ENCODE data around the gene GSN.

GSN gene

GRCh38 chr9:121295662-121296191 is 27.8 kb downstream of the GSN start:
- no peaks in the 10 kb centered on the region for H3K9me3 ChIP-seq (ENCODE audit: control insufficient read depth, low read length)
- H3K27ac ChIP-seq (ENCODE audit: insufficient read depth, low read depth, low read length, poor library complexity, severe bottlenecking) = no peak overlapping the region
- H3K27me3 ChIP-seq (ENCODE audit: control insufficient read depth, insufficient read depth, low read length, poor library complexity, severe bottlenecking) = peaks cover 9% of the 10 kb centered on the region
- no peak overlapping the region for H3K4me3 ChIP-seq (ENCODE audit: insufficient read depth, low read depth, low read length)
- WGBS, 2 experiments = 92 to 93% methylated on average over 5 of the region's 5 CpGs
- H3K4me1 ChIP-seq (ENCODE audit: control insufficient read depth, insufficient read depth, low read length) = peaks cover 20% of the 10 kb centered on the region
- H3K36me3 ChIP-seq (ENCODE audit: control insufficient read depth, insufficient read depth, low read length) = no peaks in the 10 kb centered on the region

DNA sequence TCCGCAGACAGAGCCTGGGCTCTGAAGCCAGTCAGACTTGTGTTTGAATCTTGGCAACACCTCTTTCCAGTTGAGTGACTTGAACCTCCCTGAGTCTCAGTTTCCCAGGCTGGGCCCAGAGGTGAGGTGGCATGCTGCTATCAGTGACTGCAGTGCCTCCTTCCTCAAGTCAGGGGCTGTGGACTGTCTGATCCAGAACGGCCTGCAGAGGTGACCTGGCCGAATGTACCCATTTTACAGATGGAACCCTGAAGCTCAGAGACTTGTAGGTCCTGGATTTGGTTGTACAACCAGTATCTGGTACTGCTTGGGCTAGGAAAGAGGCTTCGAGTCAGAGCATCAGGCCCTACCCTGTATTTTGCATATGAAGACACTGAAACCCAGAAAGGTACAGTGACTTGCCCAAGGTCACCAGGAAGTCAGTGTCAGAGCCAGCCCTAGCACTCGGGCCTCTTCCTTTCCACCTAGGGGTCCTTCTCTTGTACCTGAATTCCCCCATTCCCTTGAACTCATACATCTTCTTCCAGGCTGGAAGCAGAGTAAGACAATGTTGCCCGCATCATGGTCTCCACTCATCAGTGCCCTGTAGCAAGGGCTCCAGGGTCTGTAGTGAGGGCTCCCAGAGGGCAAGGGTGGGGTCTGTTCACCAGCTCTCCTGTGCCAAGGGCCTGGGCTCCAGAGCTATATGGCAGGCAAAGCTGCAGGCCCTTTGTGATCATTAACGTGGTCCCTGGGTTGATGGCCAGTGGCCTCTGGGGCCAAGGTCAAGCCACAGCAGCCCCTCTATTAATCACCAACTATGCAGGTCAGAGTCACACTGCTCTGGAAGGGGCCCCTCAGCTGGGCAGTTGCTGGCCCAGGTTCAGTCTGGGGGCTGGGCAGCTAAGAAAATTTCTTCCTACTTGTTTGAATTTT is 28.5 kb downstream of the GSN start:
- Histone ChIP-seq H3K36me3 (ENCODE audit: control insufficient read depth, insufficient read depth, low read length) (no peaks in the 10 kb centered on the region), H3K4me3 (ENCODE audit: insufficient read depth, low read depth, low read length) (no peak overlapping the region), H3K4me1 (ENCODE audit: control insufficient read depth, insufficient read depth, low read length) (peaks cover 20% of the 10 kb centered on the region), H3K27me3 (ENCODE audit: control insufficient read depth, insufficient read depth, low read length, poor library complexity, severe bottlenecking) (peaks cover 16% of the 10 kb centered on the region), H3K9me3 (ENCODE audit: control insufficient read depth, low read length) (no peaks in the 10 kb centered on the region), H3K27ac (ENCODE audit: insufficient read depth, low read depth, low read length, poor library complexity, severe bottlenecking) (no peak overlapping the region)
- 88 to 89% methylated on average over 7 of the region's 7 CpGs for WGBS, 2 experiments

DNA sequence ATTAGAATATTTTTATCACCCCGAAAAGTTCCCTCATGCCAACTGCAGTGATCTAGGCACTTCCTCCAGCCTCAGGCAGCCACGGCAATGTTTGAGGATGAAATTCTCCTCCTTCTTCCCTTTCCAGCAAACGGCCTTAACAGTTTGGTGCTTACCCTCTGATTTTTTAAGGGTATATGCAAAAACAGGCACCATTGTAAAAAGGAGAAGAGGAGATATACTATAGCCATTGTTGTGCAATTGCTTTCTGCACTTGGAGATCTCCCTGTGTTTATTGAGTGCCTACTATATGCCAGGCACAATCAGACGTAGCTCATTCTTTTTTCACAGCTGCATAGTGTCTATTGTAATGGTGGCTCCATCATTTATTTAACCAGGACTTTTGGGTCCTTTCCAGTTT is 29.4 kb downstream of the GSN start:
- Histone ChIP-seq H3K27ac (ENCODE audit: insufficient read depth, low read depth, low read length, poor library complexity, severe bottlenecking) (no peak overlapping the region), H3K27me3 (ENCODE audit: control insufficient read depth, insufficient read depth, low read length, poor library complexity, severe bottlenecking) (peaks cover 16% of the 10 kb centered on the region), H3K9me3 (ENCODE audit: control insufficient read depth, low read length) (no peaks in the 10 kb centered on the region), H3K4me3 (ENCODE audit: insufficient read depth, low read depth, low read length) (no peak overlapping the region), H3K4me1 (ENCODE audit: control insufficient read depth, insufficient read depth, low read length) (peaks cover 20% of the 10 kb centered on the region), H3K36me3 (ENCODE audit: control insufficient read depth, insufficient read depth, low read length) (no peaks in the 10 kb centered on the region)
- WGBS, 2 experiments = 81 to 82% methylated on average over 3 to 4 of the region's 4 CpGs

GRCh38 chr9:121298016-121298538 is 30.1 kb downstream of the GSN start:
- peaks cover 16% of the 10 kb centered on the region for H3K27me3 ChIP-seq (ENCODE audit: control insufficient read depth, insufficient read depth, low read length, poor library complexity, severe bottlenecking)
- H3K4me1 ChIP-seq (ENCODE audit: control insufficient read depth, insufficient read depth, low read length) = peaks cover 20% of the 10 kb centered on the region
- no peak overlapping the region for H3K27ac ChIP-seq (ENCODE audit: insufficient read depth, low read depth, low read length, poor library complexity, severe bottlenecking)
- H3K9me3 ChIP-seq (ENCODE audit: control insufficient read depth, low read length) = no peaks in the 10 kb centered on the region
- H3K4me3 ChIP-seq (ENCODE audit: insufficient read depth, low read depth, low read length) = no peak overlapping the region
- 49 to 50% methylated on average over 7 of the region's 7 CpGs for WGBS, 2 experiments
- H3K36me3 ChIP-seq (ENCODE audit: control insufficient read depth, insufficient read depth, low read length) = no peaks in the 10 kb centered on the region

GRCh38 chr9:121298689-121299466 is 30.9 kb downstream of the GSN start:
- peaks cover 20% of the 10 kb centered on the region for H3K4me1 ChIP-seq (ENCODE audit: control insufficient read depth, insufficient read depth, low read length)
- WGBS, 2 experiments = 25 to 31% methylated on average over 12 to 13 of the region's 13 CpGs
- no peak overlapping the region for H3K27ac ChIP-seq (ENCODE audit: insufficient read depth, low read depth, low read length, poor library complexity, severe bottlenecking)
- H3K36me3 ChIP-seq (ENCODE audit: control insufficient read depth, insufficient read depth, low read length) = no peaks in the 10 kb centered on the region
- peak overlapping the region; percentile 22 for H3K4me3 ChIP-seq (ENCODE audit: insufficient read depth, low read depth, low read length)
- peaks cover 16% of the 10 kb centered on the region for H3K27me3 ChIP-seq (ENCODE audit: control insufficient read depth, insufficient read depth, low read length, poor library complexity, severe bottlenecking)
- H3K9me3 ChIP-seq (ENCODE audit: control insufficient read depth, low read length) = no peaks in the 10 kb centered on the region

DNA sequence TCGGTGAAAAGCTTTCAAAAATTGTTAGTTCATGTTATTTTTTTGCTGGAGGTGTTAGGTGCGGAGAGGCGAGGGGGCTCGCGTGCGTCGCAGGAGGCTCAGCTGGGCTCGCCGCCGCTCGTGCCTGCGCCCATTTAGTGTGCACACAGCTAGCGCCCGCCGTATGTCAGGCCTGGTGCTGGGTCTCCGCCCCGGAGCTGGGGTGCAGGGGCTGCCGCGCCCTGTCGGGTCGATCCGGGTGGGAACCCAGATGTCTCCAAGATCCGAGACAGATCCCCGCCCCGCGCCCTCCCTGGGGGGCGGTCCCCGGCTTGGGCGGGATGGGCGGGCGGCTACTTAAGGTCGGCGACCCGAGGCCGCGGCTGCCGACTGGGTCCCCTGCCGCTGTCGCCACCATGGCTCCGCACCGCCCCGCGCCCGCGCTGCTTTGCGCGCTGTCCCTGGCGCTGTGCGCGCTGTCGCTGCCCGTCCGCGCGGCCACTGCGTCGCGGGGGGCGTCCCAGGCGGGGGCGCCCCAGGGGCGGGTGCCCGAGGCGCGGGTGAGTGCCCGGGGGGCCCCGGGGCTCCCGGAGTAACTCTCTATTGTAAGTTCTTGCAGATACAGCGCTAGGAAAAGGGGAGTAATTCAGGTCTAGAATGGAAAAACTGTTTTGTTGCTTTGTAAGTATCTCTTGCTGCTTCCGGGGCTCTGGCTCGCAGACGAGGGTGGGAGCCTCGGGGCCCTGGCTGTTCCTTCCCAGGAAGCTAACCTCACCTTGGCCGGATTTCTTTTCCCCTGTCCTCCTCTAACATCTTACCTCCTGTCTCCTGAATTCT is 31.7 kb downstream of the GSN start:
- H3K27me3 ChIP-seq (ENCODE audit: control insufficient read depth, insufficient read depth, low read length, poor library complexity, severe bottlenecking) = peaks cover 16% of the 10 kb centered on the region
- H3K36me3 ChIP-seq (ENCODE audit: control insufficient read depth, insufficient read depth, low read length) = no peaks in the 10 kb centered on the region
- H3K27ac ChIP-seq (ENCODE audit: insufficient read depth, low read depth, low read length, poor library complexity, severe bottlenecking) = no peak overlapping the region
- whole genome bisulfite sequencing, 2 experiments = 4% methylated on average over 74 of the region's 74 CpGs
- no peaks in the 10 kb centered on the region for H3K9me3 ChIP-seq (ENCODE audit: control insufficient read depth, low read length)
- peak overlapping the region; percentile 33 for H3K4me3 ChIP-seq (ENCODE audit: insufficient read depth, low read depth, low read length)
- peaks cover 20% of the 10 kb centered on the region for H3K4me1 ChIP-seq (ENCODE audit: control insufficient read depth, insufficient read depth, low read length)

GRCh38 chr9:121300283-121301119 is 32.5 kb downstream of the GSN start:
- 74 to 75% methylated on average over 13 of the region's 13 CpGs for WGBS, 2 experiments
- H3K4me1 ChIP-seq (ENCODE audit: control insufficient read depth, insufficient read depth, low read length) = peaks cover 21% of the 10 kb centered on the region
- peaks cover 16% of the 10 kb centered on the region for H3K27me3 ChIP-seq (ENCODE audit: control insufficient read depth, insufficient read depth, low read length, poor library complexity, severe bottlenecking)
- no peaks in the 10 kb centered on the region for H3K9me3 ChIP-seq (ENCODE audit: control insufficient read depth, low read length)
- H3K27ac ChIP-seq (ENCODE audit: insufficient read depth, low read depth, low read length, poor library complexity, severe bottlenecking) = no peak overlapping the region
- no peaks in the 10 kb centered on the region for H3K36me3 ChIP-seq (ENCODE audit: control insufficient read depth, insufficient read depth, low read length)
- peak overlapping the region; percentile 33 for H3K4me3 ChIP-seq (ENCODE audit: insufficient read depth, low read depth, low read length)

DNA sequence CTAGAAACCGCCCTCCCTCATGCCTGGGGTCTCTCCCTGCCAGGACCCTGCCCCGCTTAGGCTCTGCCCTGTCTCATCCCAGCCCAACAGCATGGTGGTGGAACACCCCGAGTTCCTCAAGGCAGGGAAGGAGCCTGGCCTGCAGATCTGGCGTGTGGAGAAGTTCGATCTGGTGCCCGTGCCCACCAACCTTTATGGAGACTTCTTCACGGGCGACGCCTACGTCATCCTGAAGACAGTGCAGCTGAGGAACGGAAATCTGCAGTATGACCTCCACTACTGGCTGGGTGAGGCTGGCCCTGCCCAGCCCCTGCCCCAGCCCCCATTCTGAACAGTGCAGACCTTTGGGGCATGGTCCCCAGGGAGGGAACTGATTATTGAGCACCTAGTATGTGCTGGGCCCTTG is 33.9 kb downstream of the GSN start:
- no peak overlapping the region for H3K27ac ChIP-seq (ENCODE audit: insufficient read depth, low read depth, low read length, poor library complexity, severe bottlenecking)
- no peak overlapping the region for H3K4me3 ChIP-seq (ENCODE audit: insufficient read depth, low read depth, low read length)
- H3K9me3 ChIP-seq (ENCODE audit: control insufficient read depth, low read length) = no peaks in the 10 kb centered on the region
- no peaks in the 10 kb centered on the region for H3K36me3 ChIP-seq (ENCODE audit: control insufficient read depth, insufficient read depth, low read length)
- H3K4me1 ChIP-seq (ENCODE audit: control insufficient read depth, insufficient read depth, low read length) = peaks cover 27% of the 10 kb centered on the region
- 96 to 97% methylated on average over 11 of the region's 11 CpGs for whole genome bisulfite sequencing, 2 experiments
- peaks cover 16% of the 10 kb centered on the region for H3K27me3 ChIP-seq (ENCODE audit: control insufficient read depth, insufficient read depth, low read length, poor library complexity, severe bottlenecking)

GRCh38 chr9:121302341-121302740 is 34.4 kb downstream of the GSN start:
- Histone ChIP-seq H3K4me1 (ENCODE audit: control insufficient read depth, insufficient read depth, low read length) (peaks cover 27% of the 10 kb centered on the region), H3K36me3 (ENCODE audit: control insufficient read depth, insufficient read depth, low read length) (no peaks in the 10 kb centered on the region), H3K4me3 (ENCODE audit: insufficient read depth, low read depth, low read length) (no peak overlapping the region), H3K9me3 (ENCODE audit: control insufficient read depth, low read length) (no peaks in the 10 kb centered on the region), H3K27me3 (ENCODE audit: control insufficient read depth, insufficient read depth, low read length, poor library complexity, severe bottlenecking) (peaks cover 16% of the 10 kb centered on the region), H3K27ac (ENCODE audit: insufficient read depth, low read depth, low read length, poor library complexity, severe bottlenecking) (no peak overlapping the region)
- WGBS, 2 experiments = 94 to 95% methylated on average over 5 of the region's 5 CpGs
